CD4-positive, alpha-beta memory T cell (primary cell): ENCODE measurements around the gene TELO2. TPM values are rescaled to one million over a fixed set of nuclear protein-coding genes. Genes with fewer than 3 reads are reported as not detected.

ENCODE experiments used
- CTCF ChIA-PET: fragments of 350-600 bp; sonication (Branson Sonifier 250); formaldehyde crosslinking; loops from one replicate; lab custom pipeline; 2021; ENCODE audit warnings: inconsistent platforms; ENCODE audit not compliant: partially characterized antibody; lab: Charles Lee
- POLR2A ChIA-PET: fragments of 350-600 bp; sonication (Branson Sonifier 250); formaldehyde crosslinking; loops from one replicate; lab custom pipeline; 2021; ENCODE audit not compliant: partially characterized antibody; lab: Charles Lee
- DNase-seq, 5 donors: peaks; one replicate each; pipeline versions ENCODE4 v3.0.0 to v3.0.0-alpha.2; 2020 to 2022; ENCODE audit warnings: mixed read lengths in 1 of 5
- H3K27ac ChIP-seq: one replicate; pipeline ENCODE4 v1.7.0; 2013; ENCODE audit warnings: low read depth, low read length
- H3K27me3 ChIP-seq: 2 replicates; pipeline ENCODE4 v1.7.0; 2013; ENCODE audit warnings: mild to moderate bottlenecking, low read length, moderate library complexity; ENCODE audit not compliant: insufficient read depth
- H3K36me3 ChIP-seq: 2 replicates; pipeline ENCODE4 v1.7.0; 2013; ENCODE audit warnings: mild to moderate bottlenecking, low read length, moderate library complexity; ENCODE audit not compliant: insufficient read depth
- H3K4me1 ChIP-seq: 2 replicates; pipeline ENCODE4 v1.7.0; 2013; ENCODE audit warnings: mild to moderate bottlenecking, low read length, moderate library complexity; ENCODE audit not compliant: insufficient read depth
- H3K4me3 ChIP-seq, 2 donors: one replicate each; pipeline ENCODE4 v1.7.0; 2013; ENCODE audit warnings: low read length in 2 of 2, mild to moderate bottlenecking in 1 of 2
- H3K9me3 ChIP-seq, 2 donors: one replicate each; pipeline ENCODE4 v1.7.0; 2013; ENCODE audit warnings: low read length in 2 of 2, control low read depth in 1 of 2; ENCODE audit not compliant: control insufficient read depth in 1 of 2
- H3K27ac Mint-ChIP-seq, 7 donors: one replicate each; pipeline ENCODE4 v1.8.0; 2020 to 2021; ENCODE audit warnings: mixed read lengths in 7 of 7, mild to moderate bottlenecking in 6 of 7, inconsistent platforms in 3 of 7, moderate library complexity in 3 of 7
- H3K27me3 Mint-ChIP-seq, 2 donors: one replicate each; pipeline ENCODE4 v1.8.0; 2020 to 2021; ENCODE audit warnings: mixed read lengths in 2 of 2
- H3K36me3 Mint-ChIP-seq, 2 donors: one replicate each; pipeline ENCODE4 v1.8.0; 2020 to 2021; ENCODE audit warnings: mixed read lengths in 2 of 2, inconsistent platforms in 1 of 2, mild to moderate bottlenecking in 1 of 2
- H3K4me1 Mint-ChIP-seq, 4 donors: one replicate each; pipeline ENCODE4 v1.8.0; 2020 to 2021; ENCODE audit warnings: mixed read lengths in 4 of 4, mild to moderate bottlenecking in 1 of 4
- H3K4me3 Mint-ChIP-seq, 8 donors: one replicate each; pipeline ENCODE4 v1.8.0; 2020 to 2021; ENCODE audit warnings: mixed read lengths in 8 of 8, mild to moderate bottlenecking in 7 of 8, moderate library complexity in 6 of 8, inconsistent platforms in 3 of 8
- H3K9me3 Mint-ChIP-seq, 8 donors: one replicate each; pipeline ENCODE4 v1.8.0; 2020 to 2021; ENCODE audit warnings: mixed read lengths in 8 of 8, mild to moderate bottlenecking in 5 of 8, inconsistent platforms in 3 of 8, moderate library complexity in 1 of 8
- intact Hi-C: fragments of 100-400 bp; cut with micrococcal nuclease; formaldehyde crosslinking; loops from one replicate; pipeline ENCODE4 v1.15.1; 2023
- polyA plus RNA-seq, 2 donors: library from polyadenylated mRNA; unstranded; fragments of 300-500 nt; fragmentation: Illumina TruSeq; gene quantifications; one replicate each; pipeline ENCODE4 v1.2.3, GENCODE V29; 2021
- total RNA-seq, 2 experiments: library from RNA; stranded (reverse); gene quantifications; one replicate each; pipeline ENCODE4 v1.2.3, GENCODE V29; 2021

TELO2 gene
- total and polyA plus RNA-seq, 4 experiments from 2014 or later, result 11.3 to 56.0 (median 34.9) TPM

- Mint-ChIP-seq H3K36me3 (peaks cover 18 to 23% of the 10 kb centered on the region in 2 donors), H3K27me3 (no peaks in the 10 kb centered on the region), H3K4me1 (peaks cover 0 to 4% (median under 1%) of the 10 kb centered on the region in 4 donors), H3K4me3 (no peak overlapping the region), H3K9me3 (no peaks in the 10 kb centered on the region), H3K27ac (no peak overlapping the region)
- no peaks in the 10 kb centered on the region for H3K9me3 ChIP-seq
- H3K36me3 ChIP-seq, result no peaks in the 10 kb centered on the region
- H3K27me3 ChIP-seq, result no peaks in the 10 kb centered on the region
- H3K4me1 ChIP-seq, result no peaks in the 10 kb centered on the region
- no peak overlapping the region for H3K27ac ChIP-seq
- DNase-seq, result no peak
- no peak overlapping the region for H3K4me3 ChIP-seq
- ChIA-PET CTCF (no interaction called here), POLR2A (no interaction called here)
- intact Hi-C loops, result loop anchor here (10.0 kb wide), 1 partner anchor 205 kb away; the partner anchor contains the start of gene MAPK8IP3
These were observed 6.8 kb downstream of the TELO2 start for GRCh38 chr16:1499756-1500464.

GRCh38 chr16:1500465-1501150 is 7.4 kb downstream of the TELO2 start:
- Mint-ChIP-seq H3K27me3 (no peaks in the 10 kb centered on the region), H3K27ac (no peak overlapping the region), H3K36me3 (peaks cover 18 to 23% of the 10 kb centered on the region in 2 donors), H3K4me3 (no peak overlapping the region), H3K4me1 (peaks cover 0 to 4% (median 0%) of the 10 kb centered on the region in 4 donors), H3K9me3 (no peaks in the 10 kb centered on the region)
- no peaks in the 10 kb centered on the region for H3K9me3 ChIP-seq
- no peaks in the 10 kb centered on the region for H3K27me3 ChIP-seq
- DNase-seq, result no peak
- CTCF ChIA-PET, result no interaction called here
- no peak overlapping the region for H3K4me3 ChIP-seq
- intact Hi-C loops, result no loop called here
- H3K4me1 ChIP-seq, result no peaks in the 10 kb centered on the region
- H3K27ac ChIP-seq, result no peak overlapping the region
- POLR2A ChIA-PET, result no interaction called here
- H3K36me3 ChIP-seq, result no peaks in the 10 kb centered on the region

GRCh38 chr16:1501630-1502029 is 8.5 kb downstream of the TELO2 start:
- no peak overlapping the region for H3K27ac ChIP-seq
- H3K36me3 ChIP-seq, result no peaks in the 10 kb centered on the region
- Mint-ChIP-seq H3K36me3 (peaks cover 18 to 22% of the 10 kb centered on the region in 2 donors), H3K4me1 (peaks cover 0 to 2% (median under 1%) of the 10 kb centered on the region in 4 donors), H3K27me3 (no peaks in the 10 kb centered on the region), H3K27ac (no peak overlapping the region), H3K4me3 (no peak overlapping the region), H3K9me3 (no peaks in the 10 kb centered on the region)
- no peaks in the 10 kb centered on the region for H3K4me1 ChIP-seq
- ChIA-PET POLR2A (no interaction called here), CTCF (no interaction called here)
- H3K9me3 ChIP-seq, result no peaks in the 10 kb centered on the region
- intact Hi-C loops, result no loop called here
- H3K27me3 ChIP-seq, result no peaks in the 10 kb centered on the region
- no peak for DNase-seq
- no peak overlapping the region for H3K4me3 ChIP-seq

- H3K27ac Mint-ChIP-seq, result peak overlapping the region in 1 of 7 donors; percentile 54
- no peak overlapping the region for H3K27ac ChIP-seq
- POLR2A ChIA-PET, result no interaction called here
- H3K4me1 ChIP-seq, result no peaks in the 10 kb centered on the region
- H3K4me1 Mint-ChIP-seq, result peaks cover 0 to 2% (median 0%) of the 10 kb centered on the region in 4 donors
- intact Hi-C loops, result no loop called here
- no peaks in the 10 kb centered on the region for H3K27me3 ChIP-seq
- H3K36me3 Mint-ChIP-seq, result peaks cover 18 to 19% of the 10 kb centered on the region in 2 donors
- H3K4me3 ChIP-seq, result no peak overlapping the region
- no peaks in the 10 kb centered on the region for H3K27me3 Mint-ChIP-seq
- no peaks in the 10 kb centered on the region for H3K9me3 ChIP-seq
- DNase-seq, result no peak
- H3K9me3 Mint-ChIP-seq, result no peaks in the 10 kb centered on the region
- H3K4me3 Mint-ChIP-seq, result no peak overlapping the region
- CTCF ChIA-PET, result interaction anchor here (1.2 kb wide), 1 partner anchor 9 kb away, joined by 4 read pairs; the partner anchor contains the start of gene TELO2
- no peaks in the 10 kb centered on the region for H3K36me3 ChIP-seq
These were observed 9.2 kb downstream of the TELO2 start for GRCh38 chr16:1502092-1503004.

GRCh38 chr16:1503110-1503955 is 10.2 kb downstream of the TELO2 start:
- Mint-ChIP-seq H3K36me3 (peaks cover 13 to 20% of the 10 kb centered on the region in 2 donors), H3K9me3 (no peaks in the 10 kb centered on the region), H3K27me3 (no peaks in the 10 kb centered on the region), H3K4me1 (peaks cover 0 to 2% (median 0%) of the 10 kb centered on the region in 4 donors), H3K27ac (peak overlapping the region in 1 of 7 donors; percentile 54), H3K4me3 (no peak overlapping the region)
- H3K36me3 ChIP-seq, result no peaks in the 10 kb centered on the region
- CTCF ChIA-PET, result interaction anchor here (1.2 kb wide), 1 partner anchor 10 kb away, joined by 4 read pairs; the partner anchor contains the start of gene TELO2
- DNase-seq, result no peak
- POLR2A ChIA-PET, result no interaction called here
- no peaks in the 10 kb centered on the region for H3K9me3 ChIP-seq
- no peaks in the 10 kb centered on the region for H3K27me3 ChIP-seq
- no peak overlapping the region for H3K4me3 ChIP-seq
- H3K4me1 ChIP-seq, result no peaks in the 10 kb centered on the region
- intact Hi-C loops, result no loop called here
- no peak overlapping the region for H3K27ac ChIP-seq

- CTCF ChIA-PET, result no interaction called here
These were observed 12.1 kb downstream of the TELO2 start for GRCh38 chr16:1505073-1505844.

More at GRCh38 chr16:1505073-1505844, 12.1 kb downstream of the TELO2 start:
- Mint-ChIP-seq H3K27me3 (no peaks in the 10 kb centered on the region), H3K4me1 (peaks cover 0 to 2% (median 0%) of the 10 kb centered on the region in 4 donors), H3K36me3 (peaks cover 13 to 18% of the 10 kb centered on the region in 2 donors), H3K9me3 (no peaks in the 10 kb centered on the region), H3K27ac (no peak overlapping the region), H3K4me3 (no peak overlapping the region)
- H3K27me3 ChIP-seq, result no peaks in the 10 kb centered on the region
- H3K4me1 ChIP-seq, result no peaks in the 10 kb centered on the region
- POLR2A ChIA-PET, result no interaction called here
- no peaks in the 10 kb centered on the region for H3K9me3 ChIP-seq
- H3K4me3 ChIP-seq, result no peak overlapping the region
- H3K36me3 ChIP-seq, result no peaks in the 10 kb centered on the region
- DNase-seq, result no peak
- H3K27ac ChIP-seq, result no peak overlapping the region
- intact Hi-C loops, result no loop called here
